Trophoblast cell (in vitro differentiated cells and primary cell): ENCODE measurements around the gene SPATC1L.

ENCODE experiments used
- DNase-seq, 2 donors: peaks; one replicate each; pipeline ENCODE4 v3.0.0-alpha.2; 2016
- H2AFZ ChIP-seq: 2 replicates; pipeline ENCODE4 v1.6.1; 2013; ENCODE audit warnings: low read length, moderate library complexity, mild to moderate bottlenecking; ENCODE audit not compliant: insufficient read depth, poor library complexity
- H2AK5ac ChIP-seq: 2 replicates; pipeline ENCODE4 v1.6.1; 2013; ENCODE audit warnings: mild to moderate bottlenecking, low read length
- H2BK120ac ChIP-seq: 2 replicates; pipeline ENCODE4 v1.6.1; 2013; ENCODE audit warnings: low read length, mild to moderate bottlenecking, moderate library complexity; ENCODE audit not compliant: insufficient read depth, poor library complexity
- H2BK12ac ChIP-seq: 2 replicates; pipeline ENCODE4 v1.6.1; 2013; ENCODE audit warnings: mild to moderate bottlenecking, low read length, moderate library complexity
- H2BK5ac ChIP-seq: 2 replicates; pipeline ENCODE4 v1.6.1; 2013; ENCODE audit warnings: low read length, low read depth, moderate library complexity, mild to moderate bottlenecking; ENCODE audit not compliant: poor library complexity
- H3K14ac ChIP-seq: 2 replicates; pipeline ENCODE4 v1.6.1; 2013; ENCODE audit warnings: mild to moderate bottlenecking, low read length
- H3K18ac ChIP-seq: 2 replicates; pipeline ENCODE4 v1.6.1; 2013; ENCODE audit warnings: mild to moderate bottlenecking, low read length
- H3K23ac ChIP-seq: 2 replicates; pipeline ENCODE4 v1.6.1; 2013; ENCODE audit warnings: low read length
- H3K27ac ChIP-seq: 2 replicates; pipeline ENCODE4 v1.5.1; 2013; ENCODE audit warnings: low read depth, mild to moderate bottlenecking, inconsistent platforms, low read length, moderate library complexity
- H3K27me3 ChIP-seq: 2 replicates; pipeline ENCODE4 v1.6.1; 2013; ENCODE audit warnings: inconsistent platforms, mild to moderate bottlenecking, low read length, moderate library complexity; ENCODE audit not compliant: insufficient read depth
- H3K36me3 ChIP-seq, 2 experiments: 1 replicate in 1 of 2; 2 replicates in 1 of 2; pipeline ENCODE4 v1.6.1; 2013; ENCODE audit warnings: low read length in 2 of 2, mild to moderate bottlenecking in 2 of 2, moderate library complexity in 1 of 2; ENCODE audit not compliant: insufficient read depth in 2 of 2, control insufficient read depth in 1 of 2
- H3K4ac ChIP-seq: 2 replicates; pipeline ENCODE4 v1.6.1; 2013; ENCODE audit warnings: low read depth, mild to moderate bottlenecking, low read length, moderate library complexity
- H3K4me1 ChIP-seq, 2 experiments: 1 replicate in 1 of 2; 2 replicates in 1 of 2; pipeline ENCODE4 v1.6.1; 2013; ENCODE audit warnings: low read length in 2 of 2, mild to moderate bottlenecking in 2 of 2, moderate library complexity in 1 of 2; ENCODE audit not compliant: insufficient read depth in 2 of 2, control insufficient read depth in 1 of 2
- H3K4me2 ChIP-seq: 2 replicates; pipeline ENCODE4 v1.6.1; 2013; ENCODE audit warnings: inconsistent platforms, mild to moderate bottlenecking, low read length, moderate library complexity
- H3K4me3 ChIP-seq: 2 replicates; pipeline ENCODE4 v1.5.1; 2013; ENCODE audit warnings: mild to moderate bottlenecking, low read depth, low read length, inconsistent platforms
- H3K79me1 ChIP-seq: one replicate; pipeline ENCODE4 v1.6.1; 2013; ENCODE audit warnings: low read length
- H3K79me2 ChIP-seq: 2 replicates; pipeline ENCODE4 v1.6.1; 2013; ENCODE audit warnings: low read length, mild to moderate bottlenecking; ENCODE audit not compliant: control insufficient read depth, insufficient read depth, poor library complexity
- H3K9ac ChIP-seq: 2 replicates; pipeline ENCODE4 v1.6.1; 2013; ENCODE audit warnings: mild to moderate bottlenecking, low read length
- H3K9me3 ChIP-seq: 2 replicates; pipeline ENCODE4 v1.6.1; 2013; ENCODE audit warnings: low read depth, mild to moderate bottlenecking, control low read depth, inconsistent platforms, low read length; ENCODE audit not compliant: insufficient read depth
- H4K12ac ChIP-seq: 2 replicates; pipeline ENCODE4 v1.6.1; 2013; ENCODE audit warnings: low read depth, mild to moderate bottlenecking, low read length, moderate library complexity
- H4K8ac ChIP-seq: 2 replicates; pipeline ENCODE4 v1.6.1; 2013; ENCODE audit warnings: low read depth, mild to moderate bottlenecking, low read length, moderate library complexity
- H4K91ac ChIP-seq: one replicate; pipeline ENCODE4 v1.6.1; 2013; ENCODE audit warnings: low read depth, mild to moderate bottlenecking, low read length, moderate library complexity
- WGBS: extraction: QIAGEN DNeasy Blood & Tissue Kit; methylation state at CpG from one replicate; pipeline ENCODE4 v1.1.7; 2013; ENCODE audit warnings: missing lambda C conversion rate; ENCODE audit not compliant: insufficient read length, insufficient coverage; ENCODE audit errors: extremely low coverage; 5-methylcytosine and 5-hydroxymethylcytosine counted together

The SPATC1L gene

DNA sequence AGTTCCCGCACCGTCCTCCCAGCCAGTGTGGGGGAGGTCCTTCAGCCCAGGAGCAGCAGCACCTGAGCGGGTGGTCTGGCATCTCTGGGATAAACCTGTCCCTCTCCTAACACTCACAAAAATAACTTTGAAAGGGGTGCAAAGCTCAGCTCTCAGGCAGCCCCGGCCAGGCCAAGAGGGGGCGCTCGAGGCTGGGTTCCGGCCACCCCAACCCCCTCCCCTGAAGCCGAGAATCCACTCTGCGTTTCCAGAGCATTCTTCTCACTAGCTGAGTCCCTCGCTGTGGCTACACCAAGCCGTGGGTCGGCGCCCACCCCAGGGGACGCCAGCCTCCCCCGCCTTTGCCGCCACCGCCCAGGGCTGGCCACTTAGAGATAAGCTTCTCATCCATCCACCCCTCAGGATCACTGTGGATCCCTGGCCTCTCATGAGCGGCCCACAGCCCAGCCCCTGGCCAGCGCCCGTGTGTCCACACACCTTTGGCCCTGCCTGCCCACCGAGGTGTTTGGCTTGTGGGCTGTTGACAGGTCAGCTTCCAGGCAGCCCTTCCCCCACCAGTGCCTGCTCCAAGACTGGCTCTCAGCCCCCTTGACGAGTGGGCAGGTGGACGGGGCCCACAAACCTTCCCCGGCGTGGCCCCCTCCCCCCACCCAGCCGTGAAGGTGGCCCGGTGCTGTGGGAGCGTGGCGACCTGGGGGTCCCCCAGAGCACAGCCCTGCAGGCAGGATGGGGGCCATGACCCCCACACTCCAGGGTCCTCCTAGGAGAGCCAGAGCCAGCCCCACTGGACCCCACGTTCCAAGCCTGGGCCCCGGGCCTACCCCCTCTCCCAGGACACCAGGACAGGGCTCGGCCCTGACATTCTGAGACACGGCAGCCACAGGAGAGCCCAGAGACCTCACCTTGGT, 30.8 kb downstream of the SPATC1L start:
- no CpG with 5 or more reads among the region's 33 CpGs for WGBS

GRCh38 chr21:46152927-46153246, 31.4 kb downstream of the SPATC1L start:
- H3K23ac ChIP-seq = no peak overlapping the region
- no peak overlapping the region for H2BK5ac ChIP-seq
- H3K4ac ChIP-seq = no peak overlapping the region
- H3K4me3 ChIP-seq = no peak overlapping the region
- H3K27ac ChIP-seq = no peak overlapping the region
- H4K8ac ChIP-seq = peak overlapping the region; percentile 9
- no peak overlapping the region for H3K9ac ChIP-seq
- no peak overlapping the region for H2AK5ac ChIP-seq
- H3K4me1 ChIP-seq = peaks cover 6 to 13% of the 10 kb centered on the region in 2 experiments
- H3K79me2 ChIP-seq = peaks cover 2% of the 10 kb centered on the region
- no peak overlapping the region for H3K4me2 ChIP-seq
- no peak overlapping the region for H2BK120ac ChIP-seq
- H3K14ac ChIP-seq = no peak overlapping the region
- peaks cover 0 to 5% of the 10 kb centered on the region in 2 experiments for H3K36me3 ChIP-seq
- H4K12ac ChIP-seq = no peak overlapping the region
- no peak overlapping the region for H2BK12ac ChIP-seq
- H3K79me1 ChIP-seq = no peaks in the 10 kb centered on the region
- peak overlapping the region; percentile 33 for H2AFZ ChIP-seq
- H3K27me3 ChIP-seq = no peaks in the 10 kb centered on the region
- DNase-seq = no peak
- no peaks in the 10 kb centered on the region for H3K9me3 ChIP-seq
- no peak overlapping the region for H4K91ac ChIP-seq
- no peak overlapping the region for H3K18ac ChIP-seq
- WGBS = no CpG with 5 or more reads among the region's 18 CpGs

More for the DNA sequence above, 30.8 kb downstream of the SPATC1L start:
- peak overlapping the region; percentile 37 for H3K14ac ChIP-seq
- H4K91ac ChIP-seq = peak overlapping the region; percentile 3
- peaks cover 0 to 5% of the 10 kb centered on the region in 2 experiments for H3K36me3 ChIP-seq
- H3K4ac ChIP-seq = no peak overlapping the region
- H3K27me3 ChIP-seq = no peaks in the 10 kb centered on the region
- peaks cover 2% of the 10 kb centered on the region for H3K79me2 ChIP-seq
- no peak overlapping the region for H4K12ac ChIP-seq
- H3K27ac ChIP-seq = no peak overlapping the region
- peak overlapping the region; percentile 27 for H3K18ac ChIP-seq
- H2BK5ac ChIP-seq = no peak overlapping the region
- peak overlapping the region; percentile 0 for H2BK120ac ChIP-seq
- H3K4me2 ChIP-seq = peak overlapping the region; percentile 20
- H3K23ac ChIP-seq = no peak overlapping the region
- H4K8ac ChIP-seq = peak overlapping the region; percentile 11
- no peaks in the 10 kb centered on the region for H3K79me1 ChIP-seq
- H2AK5ac ChIP-seq = peak overlapping the region; percentile 55
- no peak overlapping the region for H3K9ac ChIP-seq
- no peaks in the 10 kb centered on the region for H3K9me3 ChIP-seq
- no peak overlapping the region for H3K4me3 ChIP-seq
- no peak for DNase-seq
- peak overlapping the region; percentile 33 for H2AFZ ChIP-seq
- H2BK12ac ChIP-seq = peak overlapping the region; percentile 12
- H3K4me1 ChIP-seq = peaks cover 6 to 13% of the 10 kb centered on the region in 2 experiments

DNA sequence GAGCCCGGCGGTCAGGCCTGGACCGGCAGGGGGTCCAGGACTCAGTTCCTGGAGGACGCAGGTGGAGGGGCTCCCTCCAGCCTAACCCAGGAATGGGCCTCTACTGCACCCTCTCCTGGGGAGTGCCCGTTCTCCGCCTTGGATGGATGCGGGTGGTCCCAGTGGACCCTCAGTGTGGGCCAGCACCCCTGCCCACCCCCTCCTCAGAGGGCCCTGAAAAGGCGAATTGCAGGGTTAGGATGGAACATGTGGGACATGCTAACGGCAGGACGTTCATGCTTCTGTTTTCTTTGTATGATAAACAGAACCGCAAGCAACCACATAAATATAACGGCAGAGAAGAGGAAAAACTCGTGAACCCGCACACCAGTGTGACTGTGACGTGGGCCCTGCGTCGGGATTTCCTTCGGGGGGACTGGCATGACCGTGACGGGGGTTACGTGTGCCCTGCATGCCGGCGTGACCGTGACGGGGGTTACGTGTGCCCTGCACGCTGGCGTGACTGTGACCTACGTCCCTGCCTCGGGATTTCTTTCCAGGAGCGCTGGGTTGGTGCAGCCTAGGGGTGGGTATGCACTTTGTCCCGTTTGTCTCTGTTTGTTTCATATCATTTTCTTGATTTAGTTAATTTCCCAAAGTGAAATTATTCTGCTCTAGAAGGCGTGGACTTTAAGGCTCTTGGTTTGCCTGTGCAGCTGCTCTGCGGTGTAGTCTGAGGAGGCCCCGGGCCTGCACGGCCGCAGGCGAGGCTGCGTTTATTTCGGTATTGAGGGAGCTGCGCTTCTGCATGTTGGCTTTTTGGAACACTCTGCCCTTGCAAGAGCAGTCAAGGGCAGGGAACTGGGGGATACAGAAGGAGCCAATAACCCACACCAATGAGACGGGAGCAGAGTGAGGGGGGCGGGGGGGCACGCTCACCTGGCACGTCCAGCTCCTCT, 32.0 kb downstream of the SPATC1L start:
- H2BK120ac ChIP-seq = no peak overlapping the region
- H3K4me1 ChIP-seq = peaks cover 6 to 14% of the 10 kb centered on the region in 2 experiments
- no peak overlapping the region for H3K14ac ChIP-seq
- peaks cover 2% of the 10 kb centered on the region for H3K79me2 ChIP-seq
- H4K8ac ChIP-seq = no peak overlapping the region
- H3K9ac ChIP-seq = no peak overlapping the region
- no peak overlapping the region for H3K27ac ChIP-seq
- no peak overlapping the region for H2AK5ac ChIP-seq
- H3K4ac ChIP-seq = no peak overlapping the region
- no peak overlapping the region for H2BK5ac ChIP-seq
- H2BK12ac ChIP-seq = no peak overlapping the region
- H3K36me3 ChIP-seq = peaks cover 0 to 5% of the 10 kb centered on the region in 2 experiments
- no CpG with 5 or more reads among the region's 45 CpGs for WGBS
- H3K9me3 ChIP-seq = no peaks in the 10 kb centered on the region
- peaks cover 1% of the 10 kb centered on the region for H3K79me1 ChIP-seq
- no peak overlapping the region for H3K4me2 ChIP-seq
- H3K23ac ChIP-seq = no peak overlapping the region
- no peak for DNase-seq
- no peak overlapping the region for H3K4me3 ChIP-seq
- H3K18ac ChIP-seq = no peak overlapping the region
- H4K91ac ChIP-seq = no peak overlapping the region
- no peak overlapping the region for H4K12ac ChIP-seq
- H2AFZ ChIP-seq = no peak overlapping the region
- no peaks in the 10 kb centered on the region for H3K27me3 ChIP-seq

- H3K79me1 ChIP-seq = peaks cover 6% of the 10 kb centered on the region
- H3K18ac ChIP-seq = no peak overlapping the region
- no peak overlapping the region for H2AFZ ChIP-seq
- no peak for DNase-seq
- no peak overlapping the region for H2BK5ac ChIP-seq
- H2AK5ac ChIP-seq = no peak overlapping the region
- WGBS = no CpG with 5 or more reads among the region's 47 CpGs
- H3K4ac ChIP-seq = no peak overlapping the region
- no peaks in the 10 kb centered on the region for H3K9me3 ChIP-seq
- no peak overlapping the region for H2BK120ac ChIP-seq
- peaks cover 2% of the 10 kb centered on the region for H3K79me2 ChIP-seq
- H3K4me3 ChIP-seq = no peak overlapping the region
- H3K4me1 ChIP-seq = peaks cover 9 to 19% of the 10 kb centered on the region in 2 experiments
- no peak overlapping the region for H3K9ac ChIP-seq
- no peak overlapping the region for H2BK12ac ChIP-seq
- no peak overlapping the region for H4K91ac ChIP-seq
- no peak overlapping the region for H3K4me2 ChIP-seq
- H3K27me3 ChIP-seq = no peaks in the 10 kb centered on the region
- H3K27ac ChIP-seq = no peak overlapping the region
- no peak overlapping the region for H4K8ac ChIP-seq
- peaks cover 0 to 5% of the 10 kb centered on the region in 2 experiments for H3K36me3 ChIP-seq
- no peak overlapping the region for H3K23ac ChIP-seq
- H3K14ac ChIP-seq = no peak overlapping the region
- H4K12ac ChIP-seq = no peak overlapping the region
These were observed 32.8 kb downstream of the SPATC1L start for GRCh38 chr21:46151261-46151988.
